ENCODE results near the gene CTDSPL. TPM values are rescaled to one million over a fixed set of nuclear protein-coding genes. Genes with fewer than 3 reads are reported as not detected.

The CTDSPL gene
- total and polyA plus RNA-seq, 4 donors: 8.4 to 17.2 (median 14.2) TPM

DNA sequence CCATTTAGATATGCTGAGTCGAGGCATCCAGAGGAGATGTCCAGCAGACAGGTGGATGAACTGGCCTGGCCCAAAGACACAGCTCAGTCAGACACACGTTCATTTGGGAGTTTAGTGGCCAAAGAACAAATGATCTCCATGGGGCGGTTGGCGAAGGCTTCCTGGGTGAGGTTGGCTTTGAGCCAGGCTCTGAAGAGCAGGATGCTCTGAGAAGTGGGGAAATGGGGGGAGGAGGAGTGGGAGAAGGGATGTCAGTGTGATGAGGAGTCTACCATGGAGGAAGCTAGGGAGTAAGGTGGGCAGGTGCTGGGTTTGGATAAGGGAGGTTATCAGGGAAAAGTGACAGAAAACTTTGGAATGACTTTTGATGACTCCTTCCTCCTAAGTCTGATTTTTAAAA, 81.4 kb downstream of the CTDSPL start:
- Histone ChIP-seq H3K4me3 (ENCODE audit: low read depth in 1 of 3, low read length in 3 of 3) (no peak overlapping the region), H3K27me3 (ENCODE audit: control insufficient read depth in 4 of 4, insufficient read depth in 4 of 4, low read length in 3 of 4) (no peaks in the 10 kb centered on the region), H3K27ac (ENCODE audit: low read depth in 1 of 2, low read length in 2 of 2) (peak overlapping the region in 1 of 2 donors; percentile 27), H3K9me3 (ENCODE audit: control insufficient read depth in 4 of 4, low read length in 3 of 4) (no peaks in the 10 kb centered on the region), H3K4me1 (ENCODE audit: control insufficient read depth in 4 of 4, insufficient read depth in 4 of 4, low read length in 3 of 4) (peaks cover 8 to 29% (median 20%) of the 10 kb centered on the region in 4 donors), H3K36me3 (ENCODE audit: control insufficient read depth in 4 of 4, insufficient read depth in 3 of 4, low read depth in 1 of 4, low read length in 3 of 4) (no peaks in the 10 kb centered on the region), H3K9ac (ENCODE audit: low read depth in 1 of 2, low read length in 2 of 2) (no peak overlapping the region)
- 78% methylated on average over 4 of the region's 4 CpGs for WGBS
- no peak for DNase-seq (ENCODE audit: low spot score)
- TF ChIP-seq JUND (IDR thresholded peaks at IDR 0.05): no peak

DNA sequence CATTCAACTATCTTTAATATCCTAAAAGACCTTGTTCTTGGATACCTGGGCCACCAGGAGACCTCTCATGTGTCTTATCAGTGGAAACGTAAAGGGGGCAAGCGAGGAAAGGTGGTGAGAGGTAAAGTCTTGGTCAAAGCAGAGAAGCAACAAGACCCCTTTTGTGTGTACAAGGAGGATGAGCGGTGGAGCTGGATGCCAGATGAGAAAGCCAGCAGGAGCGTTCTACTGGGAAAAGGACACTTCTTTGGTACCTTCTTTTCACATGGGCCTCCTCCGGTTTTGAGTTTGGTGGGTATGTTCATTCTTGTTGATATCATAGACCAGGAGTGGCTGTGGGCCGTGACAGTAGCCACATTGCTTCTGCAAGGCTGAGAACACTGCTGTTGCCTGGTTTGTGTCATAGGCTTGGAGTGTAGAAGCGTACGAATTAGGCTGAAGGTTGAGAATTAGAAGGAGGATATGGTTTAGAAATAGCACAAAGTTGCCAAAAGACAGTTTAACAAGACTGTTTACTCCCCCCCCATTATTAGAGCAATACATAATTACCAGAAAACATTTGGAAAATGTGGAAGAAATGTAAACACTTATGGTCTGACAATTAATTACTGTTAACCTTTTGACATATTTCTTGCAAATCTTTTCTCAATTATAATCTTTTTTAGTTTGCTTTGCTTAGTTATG, 82.1 kb downstream of the CTDSPL start:
- H3K9ac ChIP-seq (ENCODE audit: low read depth in 1 of 2, low read length in 2 of 2): no peak overlapping the region

DNA sequence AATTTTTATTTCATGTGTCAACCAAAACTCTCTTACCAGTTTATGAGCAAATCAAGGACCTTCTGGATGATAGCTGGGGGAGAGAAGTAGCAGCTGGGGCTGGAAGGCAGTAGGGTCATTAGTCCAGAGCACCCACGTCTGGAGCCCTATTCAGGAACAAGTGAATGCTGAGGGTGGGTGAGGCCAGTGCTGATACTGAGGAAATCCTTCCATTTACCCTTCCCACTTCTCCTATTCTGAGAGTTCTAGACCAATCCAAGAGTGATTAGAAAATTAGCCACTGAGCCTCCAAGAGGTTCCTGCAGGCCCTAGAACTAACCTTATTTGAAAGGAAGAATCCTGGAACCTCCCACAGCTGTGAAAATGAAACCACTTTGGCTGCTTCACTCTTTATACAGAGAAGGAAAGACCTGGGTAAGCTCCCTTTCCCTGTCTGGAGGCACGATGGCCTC, 82.7 kb downstream of the CTDSPL start:
- Histone ChIP-seq H3K27me3 (ENCODE audit: control insufficient read depth in 4 of 4, insufficient read depth in 4 of 4, low read length in 3 of 4) (no peaks in the 10 kb centered on the region), H3K9ac (ENCODE audit: low read depth in 1 of 2, low read length in 2 of 2) (no peak overlapping the region), H3K9me3 (ENCODE audit: control insufficient read depth in 4 of 4, low read length in 3 of 4) (no peaks in the 10 kb centered on the region), H3K27ac (ENCODE audit: low read depth in 1 of 2, low read length in 2 of 2) (peak overlapping the region in 1 of 2 donors; percentile 68), H3K36me3 (ENCODE audit: control insufficient read depth in 4 of 4, insufficient read depth in 3 of 4, low read depth in 1 of 4, low read length in 3 of 4) (no peaks in the 10 kb centered on the region), H3K4me1 (ENCODE audit: control insufficient read depth in 4 of 4, insufficient read depth in 4 of 4, low read length in 3 of 4) (peaks cover 8 to 29% (median 19%) of the 10 kb centered on the region in 4 donors), H3K4me3 (ENCODE audit: low read depth in 1 of 3, low read length in 3 of 3) (no peak overlapping the region)
- peak; percentile 24 for DNase-seq (ENCODE audit: low spot score)
- 29% methylated on average over 2 of the region's 2 CpGs for WGBS
- TF ChIP-seq FOXA2 (IDR thresholded peaks at IDR 0.05) (no peak), FOXA1 (IDR thresholded peaks at IDR 0.05) (no peak), RXRA (IDR thresholded peaks at IDR 0.05) (peak in 1 of 2 donors; percentile 2)
- TF ChIP-seq, protein P1, sequence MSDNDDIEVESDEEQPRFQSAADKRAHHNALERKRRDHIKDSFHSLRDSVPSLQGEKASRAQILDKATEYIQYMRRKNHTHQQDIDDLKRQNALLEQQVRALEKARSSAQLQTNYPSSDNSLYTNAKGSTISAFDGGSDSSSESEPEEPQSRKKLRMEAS (IDR thresholded peaks at IDR 0.05): no peak
- TF ChIP-seq, protein P2, sequence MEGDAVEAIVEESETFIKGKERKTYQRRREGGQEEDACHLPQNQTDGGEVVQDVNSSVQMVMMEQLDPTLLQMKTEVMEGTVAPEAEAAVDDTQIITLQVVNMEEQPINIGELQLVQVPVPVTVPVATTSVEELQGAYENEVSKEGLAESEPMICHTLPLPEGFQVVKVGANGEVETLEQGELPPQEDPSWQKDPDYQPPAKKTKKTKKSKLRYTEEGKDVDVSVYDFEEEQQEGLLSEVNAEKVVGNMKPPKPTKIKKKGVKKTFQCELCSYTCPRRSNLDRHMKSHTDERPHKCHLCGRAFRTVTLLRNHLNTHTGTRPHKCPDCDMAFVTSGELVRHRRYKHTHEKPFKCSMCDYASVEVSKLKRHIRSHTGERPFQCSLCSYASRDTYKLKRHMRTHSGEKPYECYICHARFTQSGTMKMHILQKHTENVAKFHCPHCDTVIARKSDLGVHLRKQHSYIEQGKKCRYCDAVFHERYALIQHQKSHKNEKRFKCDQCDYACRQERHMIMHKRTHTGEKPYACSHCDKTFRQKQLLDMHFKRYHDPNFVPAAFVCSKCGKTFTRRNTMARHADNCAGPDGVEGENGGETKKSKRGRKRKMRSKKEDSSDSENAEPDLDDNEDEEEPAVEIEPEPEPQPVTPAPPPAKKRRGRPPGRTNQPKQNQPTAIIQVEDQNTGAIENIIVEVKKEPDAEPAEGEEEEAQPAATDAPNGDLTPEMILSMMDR (IDR thresholded peaks at IDR 0.05; ENCODE audit: low read depth, low read length, missing input control): no peak

More for the DNA sequence above, 82.1 kb downstream of the CTDSPL start:
- TF ChIP-seq, protein P1 (IDR thresholded peaks at IDR 0.05): no peak
- TF ChIP-seq, protein P3, sequence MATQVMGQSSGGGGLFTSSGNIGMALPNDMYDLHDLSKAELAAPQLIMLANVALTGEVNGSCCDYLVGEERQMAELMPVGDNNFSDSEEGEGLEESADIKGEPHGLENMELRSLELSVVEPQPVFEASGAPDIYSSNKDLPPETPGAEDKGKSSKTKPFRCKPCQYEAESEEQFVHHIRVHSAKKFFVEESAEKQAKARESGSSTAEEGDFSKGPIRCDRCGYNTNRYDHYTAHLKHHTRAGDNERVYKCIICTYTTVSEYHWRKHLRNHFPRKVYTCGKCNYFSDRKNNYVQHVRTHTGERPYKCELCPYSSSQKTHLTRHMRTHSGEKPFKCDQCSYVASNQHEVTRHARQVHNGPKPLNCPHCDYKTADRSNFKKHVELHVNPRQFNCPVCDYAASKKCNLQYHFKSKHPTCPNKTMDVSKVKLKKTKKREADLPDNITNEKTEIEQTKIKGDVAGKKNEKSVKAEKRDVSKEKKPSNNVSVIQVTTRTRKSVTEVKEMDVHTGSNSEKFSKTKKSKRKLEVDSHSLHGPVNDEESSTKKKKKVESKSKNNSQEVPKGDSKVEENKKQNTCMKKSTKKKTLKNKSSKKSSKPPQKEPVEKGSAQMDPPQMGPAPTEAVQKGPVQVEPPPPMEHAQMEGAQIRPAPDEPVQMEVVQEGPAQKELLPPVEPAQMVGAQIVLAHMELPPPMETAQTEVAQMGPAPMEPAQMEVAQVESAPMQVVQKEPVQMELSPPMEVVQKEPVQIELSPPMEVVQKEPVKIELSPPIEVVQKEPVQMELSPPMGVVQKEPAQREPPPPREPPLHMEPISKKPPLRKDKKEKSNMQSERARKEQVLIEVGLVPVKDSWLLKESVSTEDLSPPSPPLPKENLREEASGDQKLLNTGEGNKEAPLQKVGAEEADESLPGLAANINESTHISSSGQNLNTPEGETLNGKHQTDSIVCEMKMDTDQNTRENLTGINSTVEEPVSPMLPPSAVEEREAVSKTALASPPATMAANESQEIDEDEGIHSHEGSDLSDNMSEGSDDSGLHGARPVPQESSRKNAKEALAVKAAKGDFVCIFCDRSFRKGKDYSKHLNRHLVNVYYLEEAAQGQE (IDR thresholded peaks at IDR 0.05): no peak
- peak in 1 of 2 donors; percentile 10 for TF ChIP-seq RXRA (IDR thresholded peaks at IDR 0.05)
- H3K27ac ChIP-seq (ENCODE audit: low read depth in 1 of 2, low read length in 2 of 2): peak overlapping the region; percentile 10 to 23
- no peak for DNase-seq (ENCODE audit: low spot score)
- no peaks in the 10 kb centered on the region for H3K27me3 ChIP-seq (ENCODE audit: control insufficient read depth in 4 of 4, insufficient read depth in 4 of 4, low read length in 3 of 4)
- H3K4me1 ChIP-seq (ENCODE audit: control insufficient read depth in 4 of 4, insufficient read depth in 4 of 4, low read length in 3 of 4): peaks cover 8 to 29% (median 19%) of the 10 kb centered on the region in 4 donors
- H3K36me3 ChIP-seq (ENCODE audit: control insufficient read depth in 4 of 4, insufficient read depth in 3 of 4, low read depth in 1 of 4, low read length in 3 of 4): no peaks in the 10 kb centered on the region
- H3K9me3 ChIP-seq (ENCODE audit: control insufficient read depth in 4 of 4, low read length in 3 of 4): no peaks in the 10 kb centered on the region
- 89% methylated on average over 8 of the region's 8 CpGs for WGBS
- no peak overlapping the region for H3K4me3 ChIP-seq (ENCODE audit: low read depth in 1 of 3, low read length in 3 of 3)
